SK-N-SH treated with all-trans-retinoic acid at 6 μM for 48 hours (cell line): ENCODE measurements around the gene RAD51B.

Experiments used
- ARNTL ChIP-seq: fragments of 450-650 bp; formaldehyde crosslinking; IDR thresholded peaks from 2 replicates; pipeline ENCODE4 v1.5.0; 2020; ENCODE audit warnings: low read depth, mild to moderate bottlenecking, moderate library complexity, borderline replicate concordance
- BACH2 ChIP-seq: fragments of 250-450 bp; sonication (Bioruptor Pico); IDR thresholded peaks from 2 replicates; pipeline ENCODE4 v1.9.0; 2021; ENCODE audit warnings: mild to moderate bottlenecking, borderline replicate concordance
- ESRRG ChIP-seq: fragments of 250-450 bp; sonication (Bioruptor Pico); IDR thresholded peaks from 2 replicates; pipeline ENCODE4 v1.6.1; 2021; ENCODE audit warnings: mild to moderate bottlenecking
- TCF4 ChIP-seq: fragments of 250-450 bp; sonication (Bioruptor Pico); IDR thresholded peaks from 2 replicates; pipeline ENCODE4 v1.8.0; 2021; ENCODE audit warnings: mild to moderate bottlenecking, moderate library complexity, borderline replicate concordance
- ZC3H10 ChIP-seq: fragments of 250-450 bp; sonication (Bioruptor Pico); IDR thresholded peaks from 2 replicates; pipeline ENCODE4 v1.5.1; 2021; ENCODE audit warnings: mild to moderate bottlenecking, moderate library complexity
- TF ChIP-seq, protein P1 (sequence below): fragments of 250-450 bp; sonication (Bioruptor Pico); IDR thresholded peaks from 2 replicates; pipeline ENCODE4 v1.5.0; 2020; ENCODE audit warnings: mild to moderate bottlenecking, moderate library complexity
- TF ChIP-seq, protein P2 (sequence below): fragments of 250-450 bp; sonication (Bioruptor Pico); IDR thresholded peaks from 2 replicates; pipeline ENCODE4 v1.8.0; 2020; ENCODE audit warnings: mild to moderate bottlenecking, moderate library complexity, borderline replicate concordance

DNA sequence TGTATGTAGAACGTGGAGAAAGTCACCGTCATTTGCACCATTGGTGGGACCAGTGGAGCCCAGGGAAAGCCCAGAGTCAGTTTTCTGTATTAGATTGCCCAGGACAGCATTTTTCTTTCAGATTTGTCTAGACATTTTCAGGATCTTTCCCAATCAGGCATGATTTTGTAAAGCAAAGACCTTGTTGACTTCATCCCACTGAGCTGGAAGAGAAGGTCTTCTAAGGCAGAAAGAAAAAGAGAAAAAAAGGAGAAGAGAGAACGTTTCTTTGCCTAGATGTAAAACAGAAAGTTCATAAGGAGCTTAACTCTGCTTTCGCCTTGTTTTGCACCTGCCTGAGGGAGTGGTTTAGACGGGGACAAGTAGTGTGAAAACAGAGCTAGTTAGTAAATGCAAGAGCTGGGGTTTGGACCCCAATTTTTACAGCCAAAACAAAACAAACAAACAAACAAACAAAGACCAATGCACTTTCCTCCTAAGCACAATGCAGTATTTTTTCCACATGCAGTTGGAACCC, 700.1 kb downstream of the RAD51B start:
- TF ChIP-seq, protein P1, sequence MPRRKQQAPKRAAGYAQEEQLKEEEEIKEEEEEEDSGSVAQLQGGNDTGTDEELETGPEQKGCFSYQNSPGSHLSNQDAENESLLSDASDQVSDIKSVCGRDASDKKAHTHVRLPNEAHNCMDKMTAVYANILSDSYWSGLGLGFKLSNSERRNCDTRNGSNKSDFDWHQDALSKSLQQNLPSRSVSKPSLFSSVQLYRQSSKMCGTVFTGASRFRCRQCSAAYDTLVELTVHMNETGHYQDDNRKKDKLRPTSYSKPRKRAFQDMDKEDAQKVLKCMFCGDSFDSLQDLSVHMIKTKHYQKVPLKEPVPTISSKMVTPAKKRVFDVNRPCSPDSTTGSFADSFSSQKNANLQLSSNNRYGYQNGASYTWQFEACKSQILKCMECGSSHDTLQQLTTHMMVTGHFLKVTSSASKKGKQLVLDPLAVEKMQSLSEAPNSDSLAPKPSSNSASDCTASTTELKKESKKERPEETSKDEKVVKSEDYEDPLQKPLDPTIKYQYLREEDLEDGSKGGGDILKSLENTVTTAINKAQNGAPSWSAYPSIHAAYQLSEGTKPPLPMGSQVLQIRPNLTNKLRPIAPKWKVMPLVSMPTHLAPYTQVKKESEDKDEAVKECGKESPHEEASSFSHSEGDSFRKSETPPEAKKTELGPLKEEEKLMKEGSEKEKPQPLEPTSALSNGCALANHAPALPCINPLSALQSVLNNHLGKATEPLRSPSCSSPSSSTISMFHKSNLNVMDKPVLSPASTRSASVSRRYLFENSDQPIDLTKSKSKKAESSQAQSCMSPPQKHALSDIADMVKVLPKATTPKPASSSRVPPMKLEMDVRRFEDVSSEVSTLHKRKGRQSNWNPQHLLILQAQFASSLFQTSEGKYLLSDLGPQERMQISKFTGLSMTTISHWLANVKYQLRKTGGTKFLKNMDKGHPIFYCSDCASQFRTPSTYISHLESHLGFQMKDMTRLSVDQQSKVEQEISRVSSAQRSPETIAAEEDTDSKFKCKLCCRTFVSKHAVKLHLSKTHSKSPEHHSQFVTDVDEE = no peak
- TF ChIP-seq ARNTL (CRISPR knock-in tag) = no peak
- TF ChIP-seq BACH2 = no peak
- no peak for TF ChIP-seq ZC3H10 (CRISPR knock-in tag)
- TF ChIP-seq ESRRG = no peak
- TF ChIP-seq, protein P2, sequence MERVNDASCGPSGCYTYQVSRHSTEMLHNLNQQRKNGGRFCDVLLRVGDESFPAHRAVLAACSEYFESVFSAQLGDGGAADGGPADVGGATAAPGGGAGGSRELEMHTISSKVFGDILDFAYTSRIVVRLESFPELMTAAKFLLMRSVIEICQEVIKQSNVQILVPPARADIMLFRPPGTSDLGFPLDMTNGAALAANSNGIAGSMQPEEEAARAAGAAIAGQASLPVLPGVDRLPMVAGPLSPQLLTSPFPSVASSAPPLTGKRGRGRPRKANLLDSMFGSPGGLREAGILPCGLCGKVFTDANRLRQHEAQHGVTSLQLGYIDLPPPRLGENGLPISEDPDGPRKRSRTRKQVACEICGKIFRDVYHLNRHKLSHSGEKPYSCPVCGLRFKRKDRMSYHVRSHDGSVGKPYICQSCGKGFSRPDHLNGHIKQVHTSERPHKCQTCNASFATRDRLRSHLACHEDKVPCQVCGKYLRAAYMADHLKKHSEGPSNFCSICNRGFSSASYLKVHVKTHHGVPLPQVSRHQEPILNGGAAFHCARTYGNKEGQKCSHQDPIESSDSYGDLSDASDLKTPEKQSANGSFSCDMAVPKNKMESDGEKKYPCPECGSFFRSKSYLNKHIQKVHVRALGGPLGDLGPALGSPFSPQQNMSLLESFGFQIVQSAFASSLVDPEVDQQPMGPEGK (CRISPR knock-in tag) = no peak
- no peak for TF ChIP-seq TCF4 (CRISPR knock-in tag)
